Breast epithelium (tissue), 4 donors: ENCODE results near the gene SEZ6L. TPM values are rescaled to one million over a fixed set of nuclear protein-coding genes. Genes with fewer than 3 reads are reported as not detected.

Experiments used
- DNase-seq, 2 donors: peaks; one replicate each; pipeline ENCODE4 v3.0.0-alpha.2; 2019; ENCODE audit warnings: low spot score in 2 of 2
- H3K27ac ChIP-seq, 2 donors: fragments of 200-600 bp; sonication (generic) in 1 of 2; one replicate each; pipeline ENCODE4 v1.5.1; 2016 to 2019; ENCODE audit warnings: mild to moderate bottlenecking in 1 of 2
- H3K27me3 ChIP-seq, 2 donors: fragments of 200-600 bp; sonication (generic) in 1 of 2; one replicate each; pipeline versions ENCODE4 v1.5.1 to v1.6.0; 2017 to 2019; ENCODE audit warnings: control low read depth in 1 of 2, mild to moderate bottlenecking in 1 of 2
- H3K36me3 ChIP-seq: fragments of 200-600 bp; one replicate; pipeline ENCODE4 v1.5.1; 2019
- H3K4me1 ChIP-seq, 2 donors: fragments of 200-600 bp; sonication (generic); one replicate each; pipeline ENCODE4 v1.5.1; 2016 to 2019; ENCODE audit warnings: control low read depth in 1 of 2
- H3K4me3 ChIP-seq, 3 donors: fragments of 200-600 bp; sonication (generic); 1 replicate in 2 of 3; 2 replicates in 1 of 3; pipeline ENCODE4 v1.5.1; 2016 to 2019; ENCODE audit warnings: mild to moderate bottlenecking in 3 of 3, moderate library complexity in 2 of 3
- H3K9me3 ChIP-seq, 2 donors: fragments of 200-600 bp; sonication (generic) in 1 of 2; one replicate each; pipeline ENCODE4 v1.5.1; 2016 to 2019; ENCODE audit warnings: control low read depth in 1 of 2
- POLR2A ChIP-seq: fragments of 450-650 bp; IDR thresholded peaks from one replicate; pipeline ENCODE4 v1.6.1; 2016; ENCODE audit warnings: antibody characterized with exemption, mild to moderate bottlenecking, moderate library complexity
- POLR2AphosphoS5 ChIP-seq, 3 donors: sonication (generic); formaldehyde crosslinking; IDR thresholded peaks; one replicate each; pipeline ENCODE4 v1.6.1; 2017; ENCODE audit warnings: antibody characterized with exemption in 3 of 3
- intact Hi-C: fragments of 100-400 bp; cut with DNase I; formaldehyde crosslinking; loops from one replicate; pipeline ENCODE4 v1.15.1; 2023; ENCODE audit warnings: low total_unique reads
- total RNA-seq, 3 donors: library from RNA; depleted of rRNA; stranded (reverse); fragments of >200 nt; gene quantifications; one replicate each; pipeline ENCODE4 v1.1.0, GENCODE V29; 2016
- TF ChIP-seq, protein P1 (sequence below), 3 donors: fragments of 450-650 bp; IDR thresholded peaks; one replicate each; pipeline ENCODE4 v1.5.1; 2016 to 2017; ENCODE audit warnings: antibody characterized with exemption in 3 of 3, mild to moderate bottlenecking in 3 of 3, moderate library complexity in 3 of 3

SEZ6L gene
- total RNA-seq: under 1 TPM; under 0.01 to 0.16 (median 0.15) TPM

DNA sequence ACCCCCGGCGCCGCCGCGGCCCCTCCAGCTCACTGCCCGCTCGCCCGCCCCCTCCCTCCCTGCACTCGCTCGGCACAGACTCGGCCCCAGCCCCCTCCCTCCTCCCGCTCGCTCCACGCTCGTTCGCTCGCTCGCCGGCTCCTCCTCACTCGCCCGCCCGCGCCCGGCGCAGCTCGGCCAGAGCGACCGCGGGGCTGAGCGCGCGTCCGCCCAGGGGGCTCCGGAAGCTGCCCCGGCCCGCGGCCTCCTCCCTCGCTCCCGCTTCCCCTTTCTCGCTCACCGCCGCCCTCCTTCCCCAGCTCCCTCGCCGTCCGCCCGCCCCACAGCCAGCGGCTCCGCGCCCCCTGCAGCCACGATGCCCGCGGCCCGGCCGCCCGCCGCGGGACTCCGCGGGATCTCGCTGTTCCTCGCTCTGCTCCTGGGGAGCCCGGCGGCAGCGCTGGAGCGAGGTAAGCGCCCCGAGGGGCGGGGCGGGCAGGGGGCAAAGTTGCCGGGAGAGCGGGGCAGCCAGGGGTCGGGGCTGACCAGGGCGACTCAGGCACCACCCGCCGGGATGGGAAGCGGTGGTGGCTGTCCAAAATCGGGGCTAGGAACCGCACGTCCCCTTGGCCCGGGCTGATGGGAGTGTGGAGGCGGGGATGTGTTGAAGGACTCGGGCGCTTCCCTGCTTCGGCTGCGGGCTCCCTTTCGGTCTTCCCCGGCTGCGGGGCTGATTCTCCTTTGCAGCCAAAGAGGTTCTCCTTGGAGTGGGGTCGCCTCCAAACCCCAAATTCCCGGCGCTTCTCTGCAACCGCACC is at the start of gene SEZ6L:
SEZ6L (plus strand) TSS at position 148 of the 797 bp plus-strand sequence; CDS start at position 356, 208 bp downstream.
- no peak for DNase-seq
- Histone ChIP-seq H3K27me3 (peaks cover 4 to 65% of the 10 kb centered on the region in 2 donors), H3K4me3 (peak within 1 kb of the TSS; percentile 40 to 58 (median 51)), H3K9me3 (no peaks in the 10 kb centered on the region), H3K36me3 (no peaks in the 10 kb centered on the region), H3K27ac (no peak within 1 kb of the TSS), H3K4me1 (peaks cover 0 to 5% of the 10 kb centered on the region in 2 donors)
- intact Hi-C loops: no loop called here
- TF ChIP-seq POLR2AphosphoS5 (IDR thresholded peaks at IDR 0.05): no peak
- TF ChIP-seq POLR2A: no peak
- TF ChIP-seq, protein P1, sequence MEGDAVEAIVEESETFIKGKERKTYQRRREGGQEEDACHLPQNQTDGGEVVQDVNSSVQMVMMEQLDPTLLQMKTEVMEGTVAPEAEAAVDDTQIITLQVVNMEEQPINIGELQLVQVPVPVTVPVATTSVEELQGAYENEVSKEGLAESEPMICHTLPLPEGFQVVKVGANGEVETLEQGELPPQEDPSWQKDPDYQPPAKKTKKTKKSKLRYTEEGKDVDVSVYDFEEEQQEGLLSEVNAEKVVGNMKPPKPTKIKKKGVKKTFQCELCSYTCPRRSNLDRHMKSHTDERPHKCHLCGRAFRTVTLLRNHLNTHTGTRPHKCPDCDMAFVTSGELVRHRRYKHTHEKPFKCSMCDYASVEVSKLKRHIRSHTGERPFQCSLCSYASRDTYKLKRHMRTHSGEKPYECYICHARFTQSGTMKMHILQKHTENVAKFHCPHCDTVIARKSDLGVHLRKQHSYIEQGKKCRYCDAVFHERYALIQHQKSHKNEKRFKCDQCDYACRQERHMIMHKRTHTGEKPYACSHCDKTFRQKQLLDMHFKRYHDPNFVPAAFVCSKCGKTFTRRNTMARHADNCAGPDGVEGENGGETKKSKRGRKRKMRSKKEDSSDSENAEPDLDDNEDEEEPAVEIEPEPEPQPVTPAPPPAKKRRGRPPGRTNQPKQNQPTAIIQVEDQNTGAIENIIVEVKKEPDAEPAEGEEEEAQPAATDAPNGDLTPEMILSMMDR (IDR thresholded peaks at IDR 0.05): no peak

DNA sequence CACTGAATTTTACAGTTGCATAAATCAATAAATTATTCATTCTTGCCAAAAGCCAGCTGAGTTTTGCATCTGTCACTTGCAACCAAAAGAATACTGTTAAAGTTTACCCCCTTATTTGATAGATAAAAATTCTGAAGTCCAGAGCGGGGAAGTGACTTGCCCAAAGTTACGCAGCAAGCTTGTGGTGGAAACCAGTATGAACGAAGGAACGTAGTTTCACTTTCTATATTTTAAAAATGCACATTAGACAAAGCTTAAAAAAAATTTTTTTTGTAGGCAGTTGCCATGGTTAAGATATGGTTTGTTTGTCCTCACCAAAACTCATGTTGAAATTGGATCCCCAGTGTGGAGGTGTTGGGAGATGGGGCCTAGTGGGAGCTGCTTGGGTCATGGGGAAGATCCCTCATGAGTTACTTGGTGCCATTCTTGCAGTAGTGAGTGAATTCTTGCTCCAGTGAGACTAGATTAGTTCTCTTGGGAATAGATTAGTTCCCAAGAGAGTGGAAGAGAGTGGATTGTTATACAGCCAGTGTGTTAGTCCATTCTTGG is 46.3 kb upstream of the SEZ6L start:
- H3K4me1 ChIP-seq: no peaks in the 10 kb centered on the region

GRCh38 chr22:26124991-26125725 is 44.1 kb upstream of the SEZ6L start:
- no peak overlapping the region for H3K4me3 ChIP-seq
- TF ChIP-seq, protein P1 (IDR thresholded peaks at IDR 0.05): no peak
- TF ChIP-seq POLR2A (no peak), POLR2AphosphoS5 (IDR thresholded peaks at IDR 0.05) (no peak)
- DNase-seq: no peak
- no peaks in the 10 kb centered on the region for H3K27me3 ChIP-seq
- H3K27ac ChIP-seq: no peak overlapping the region
- no peaks in the 10 kb centered on the region for H3K4me1 ChIP-seq
- intact Hi-C loops: no loop called here
- H3K36me3 ChIP-seq: no peaks in the 10 kb centered on the region
- H3K9me3 ChIP-seq: no peaks in the 10 kb centered on the region

More for the DNA sequence above, 46.3 kb upstream of the SEZ6L start:
- Histone ChIP-seq H3K36me3 (no peaks in the 10 kb centered on the region), H3K4me3 (no peak overlapping the region), H3K27ac (no peak overlapping the region), H3K9me3 (no peaks in the 10 kb centered on the region), H3K27me3 (no peaks in the 10 kb centered on the region)
- DNase-seq: no peak
- TF ChIP-seq, protein P1 (IDR thresholded peaks at IDR 0.05): no peak
- TF ChIP-seq POLR2AphosphoS5 (IDR thresholded peaks at IDR 0.05) (no peak), POLR2A (no peak)
- intact Hi-C loops: no loop called here

DNA sequence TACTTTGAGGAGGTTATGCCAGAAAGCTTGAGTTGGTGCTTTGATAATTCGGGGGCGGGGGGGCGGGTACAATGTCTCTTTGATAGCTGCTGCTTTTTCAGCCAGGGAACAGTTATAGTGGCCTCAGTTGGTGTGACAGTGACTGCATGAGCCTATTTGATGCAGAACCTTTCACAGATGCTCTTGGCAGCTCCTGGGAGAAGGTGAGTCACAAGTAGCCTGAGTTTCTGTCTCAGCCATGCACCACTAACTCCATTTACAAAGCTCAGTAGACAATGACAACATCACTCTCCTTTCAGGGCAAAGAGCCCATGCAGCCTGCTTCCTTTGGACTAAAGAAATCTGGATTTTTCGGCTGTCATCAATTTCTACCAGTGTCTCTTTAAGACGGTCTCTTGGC is 42.1 kb upstream of the SEZ6L start:
- intact Hi-C loops: no loop called here
- H3K27ac ChIP-seq: no peak overlapping the region
- no peak for DNase-seq
- H3K27me3 ChIP-seq: peaks cover 0 to 4% of the 10 kb centered on the region in 2 donors
- no peak overlapping the region for H3K4me3 ChIP-seq
- H3K9me3 ChIP-seq: no peaks in the 10 kb centered on the region
- no peak for TF ChIP-seq POLR2A
- no peak for TF ChIP-seq POLR2AphosphoS5 (IDR thresholded peaks at IDR 0.05)
- TF ChIP-seq, protein P1 (IDR thresholded peaks at IDR 0.05): no peak
- H3K36me3 ChIP-seq: no peaks in the 10 kb centered on the region
- no peaks in the 10 kb centered on the region for H3K4me1 ChIP-seq
